ENCODE measurements around the gene ARSB.

DNA sequence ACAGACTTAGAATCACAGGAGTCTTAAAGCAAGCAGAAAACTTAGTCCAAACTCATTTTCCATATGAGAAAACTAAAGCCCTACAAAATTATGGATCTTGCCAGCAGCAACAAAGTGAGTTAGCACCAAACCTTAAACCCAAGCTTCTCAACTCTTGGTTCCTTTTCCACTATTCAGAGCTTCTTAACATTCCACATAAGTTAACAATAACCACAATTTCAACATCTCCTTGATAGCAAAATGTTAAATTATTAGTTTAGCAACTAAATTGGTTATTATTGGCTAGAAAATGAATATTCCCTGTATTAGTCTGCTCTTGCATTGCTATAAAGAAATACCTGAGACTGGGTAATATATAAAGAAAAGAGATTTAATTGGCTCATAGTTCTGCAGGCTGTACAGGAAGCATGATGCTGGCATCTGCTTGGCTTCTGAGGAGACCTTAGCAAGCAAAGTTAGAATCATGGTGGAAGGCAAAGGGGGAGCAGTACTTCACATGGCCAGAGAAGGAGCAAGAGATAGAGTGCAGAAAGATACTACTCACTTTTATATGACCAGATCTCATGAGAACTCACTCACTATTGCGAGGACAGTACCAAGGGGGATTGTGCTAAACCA, 26.2 kb upstream of the ARSB start:
- TF ChIP-seq CTCF (IDR thresholded peaks at IDR 0.05; ENCODE audit: insufficient read depth, low read length) (no peak), POLR2AphosphoS5 (IDR thresholded peaks at IDR 0.05; ENCODE audit: low read depth) (no peak), REST (IDR thresholded peaks at IDR 0.05; ENCODE audit: insufficient replicate concordance, low read depth) (no peak), SPI1 (IDR thresholded peaks at IDR 0.05; ENCODE audit: borderline replicate concordance, low read depth) (no peak)
